GM23338 (cell line): ENCODE data around the gene BLTP3A.

Experiments
- CREB1 ChIP-seq: fragments of 250-450 bp; sonication (Bioruptor Pico); IDR thresholded peaks from 2 replicates; pipeline ENCODE4 v1.5.0; 2020; ENCODE audit warnings: low read depth, mild to moderate bottlenecking, moderate library complexity
- EZH2 ChIP-seq: fragments of 200-600 bp; sonication (generic); IDR thresholded peaks from one replicate; pipeline ENCODE4 v1.8.0; 2017; ENCODE audit warnings: antibody characterized with exemption, mild to moderate bottlenecking, low read depth; ENCODE audit not compliant: unreplicated experiment
- EZH2phosphoT487 ChIP-seq: fragments of 200-600 bp; sonication (generic); IDR thresholded peaks from one replicate; pipeline ENCODE4 v1.8.1; 2018; ENCODE audit warnings: antibody characterized with exemption; ENCODE audit not compliant: unreplicated experiment
- JUNB ChIP-seq: IDR thresholded peaks from one replicate; pipeline ENCODE4 v1.6.1; 2016; ENCODE audit warnings: antibody characterized with exemption; ENCODE audit not compliant: unreplicated experiment
- NANOG ChIP-seq: IDR thresholded peaks from 2 replicates; pipeline ENCODE4 v1.6.1; 2016; ENCODE audit warnings: antibody characterized with exemption, borderline replicate concordance
- POLR2AphosphoS5 ChIP-seq: IDR thresholded peaks from 2 replicates; pipeline ENCODE4 v1.6.1; 2016; ENCODE audit warnings: antibody characterized with exemption, low read depth
- STAT1 ChIP-seq: IDR thresholded peaks from one replicate; pipeline ENCODE4 v1.6.1; 2016; ENCODE audit warnings: antibody characterized with exemption; ENCODE audit not compliant: unreplicated experiment
- ZNF114 ChIP-seq: fragments of 250-450 bp; sonication (Bioruptor Pico); IDR thresholded peaks from 2 replicates; pipeline ENCODE4 v1.5.0; 2020; ENCODE audit warnings: mild to moderate bottlenecking, moderate library complexity
- ZNF331 ChIP-seq: fragments of 250-450 bp; sonication (Bioruptor Pico); IDR thresholded peaks from 2 replicates; pipeline ENCODE4 v1.5.0; 2020; ENCODE audit warnings: low read depth, mild to moderate bottlenecking, moderate library complexity
- TF ChIP-seq, protein P1 (sequence below), 2 experiments: fragments of 200-600 bp in 1 of 2; sonication (generic) in 1 of 2; conservative IDR thresholded peaks; 2 replicates each; pipeline versions ENCODE4 v1.5.1 to v1.6.1; 2016 to 2017; ENCODE audit warnings: antibody characterized with exemption in 2 of 2, low read depth in 2 of 2, mild to moderate bottlenecking in 2 of 2, moderate library complexity in 1 of 2
- TF ChIP-seq, protein P2 (sequence below): IDR thresholded peaks from one replicate; pipeline ENCODE4 v1.6.1; 2018; ENCODE audit warnings: antibody characterized with exemption; ENCODE audit not compliant: unreplicated experiment
- TF ChIP-seq, protein P3 (sequence below): IDR thresholded peaks from 2 replicates; pipeline ENCODE4 v1.6.1; 2016; ENCODE audit warnings: antibody characterized with exemption
- TF ChIP-seq, protein P4 (sequence below): fragments of 250-450 bp; sonication (Bioruptor Pico); IDR thresholded peaks from 2 replicates; pipeline ENCODE4 v1.5.0; 2020; ENCODE audit warnings: mild to moderate bottlenecking, moderate library complexity

DNA sequence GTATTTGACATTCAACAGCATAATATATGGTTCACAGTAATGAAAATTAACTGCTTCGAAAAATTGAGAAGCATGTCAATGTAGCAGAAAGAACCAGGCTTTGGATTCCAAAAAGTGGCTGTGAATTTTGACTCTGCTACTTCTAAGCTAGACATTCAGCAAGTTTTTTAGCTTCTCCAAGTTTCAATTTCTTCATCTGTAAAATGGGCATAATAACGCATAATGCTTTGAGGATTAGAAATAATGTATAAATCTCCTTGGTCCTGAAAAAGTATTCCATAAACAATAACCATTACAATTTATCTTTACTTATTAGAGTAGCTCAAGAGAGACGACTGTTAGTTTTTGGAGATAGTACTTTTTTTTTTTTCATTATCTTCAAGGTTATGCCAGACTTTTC, 7.7 kb downstream of the BLTP3A start:
- TF ChIP-seq, protein P1, sequence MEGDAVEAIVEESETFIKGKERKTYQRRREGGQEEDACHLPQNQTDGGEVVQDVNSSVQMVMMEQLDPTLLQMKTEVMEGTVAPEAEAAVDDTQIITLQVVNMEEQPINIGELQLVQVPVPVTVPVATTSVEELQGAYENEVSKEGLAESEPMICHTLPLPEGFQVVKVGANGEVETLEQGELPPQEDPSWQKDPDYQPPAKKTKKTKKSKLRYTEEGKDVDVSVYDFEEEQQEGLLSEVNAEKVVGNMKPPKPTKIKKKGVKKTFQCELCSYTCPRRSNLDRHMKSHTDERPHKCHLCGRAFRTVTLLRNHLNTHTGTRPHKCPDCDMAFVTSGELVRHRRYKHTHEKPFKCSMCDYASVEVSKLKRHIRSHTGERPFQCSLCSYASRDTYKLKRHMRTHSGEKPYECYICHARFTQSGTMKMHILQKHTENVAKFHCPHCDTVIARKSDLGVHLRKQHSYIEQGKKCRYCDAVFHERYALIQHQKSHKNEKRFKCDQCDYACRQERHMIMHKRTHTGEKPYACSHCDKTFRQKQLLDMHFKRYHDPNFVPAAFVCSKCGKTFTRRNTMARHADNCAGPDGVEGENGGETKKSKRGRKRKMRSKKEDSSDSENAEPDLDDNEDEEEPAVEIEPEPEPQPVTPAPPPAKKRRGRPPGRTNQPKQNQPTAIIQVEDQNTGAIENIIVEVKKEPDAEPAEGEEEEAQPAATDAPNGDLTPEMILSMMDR (conservative IDR thresholded peaks at IDR 0.05; ENCODE audit: low read depth in 2 of 2), result no peak
- TF ChIP-seq CREB1 (CRISPR knock-in tag) (no peak), POLR2AphosphoS5 (no peak), NANOG (no peak), JUNB (no peak), EZH2 (no peak), STAT1 (no peak), EZH2phosphoT487 (no peak), ZNF114 (CRISPR knock-in tag) (no peak), ZNF331 (CRISPR knock-in tag) (no peak)
- TF ChIP-seq, protein P2, sequence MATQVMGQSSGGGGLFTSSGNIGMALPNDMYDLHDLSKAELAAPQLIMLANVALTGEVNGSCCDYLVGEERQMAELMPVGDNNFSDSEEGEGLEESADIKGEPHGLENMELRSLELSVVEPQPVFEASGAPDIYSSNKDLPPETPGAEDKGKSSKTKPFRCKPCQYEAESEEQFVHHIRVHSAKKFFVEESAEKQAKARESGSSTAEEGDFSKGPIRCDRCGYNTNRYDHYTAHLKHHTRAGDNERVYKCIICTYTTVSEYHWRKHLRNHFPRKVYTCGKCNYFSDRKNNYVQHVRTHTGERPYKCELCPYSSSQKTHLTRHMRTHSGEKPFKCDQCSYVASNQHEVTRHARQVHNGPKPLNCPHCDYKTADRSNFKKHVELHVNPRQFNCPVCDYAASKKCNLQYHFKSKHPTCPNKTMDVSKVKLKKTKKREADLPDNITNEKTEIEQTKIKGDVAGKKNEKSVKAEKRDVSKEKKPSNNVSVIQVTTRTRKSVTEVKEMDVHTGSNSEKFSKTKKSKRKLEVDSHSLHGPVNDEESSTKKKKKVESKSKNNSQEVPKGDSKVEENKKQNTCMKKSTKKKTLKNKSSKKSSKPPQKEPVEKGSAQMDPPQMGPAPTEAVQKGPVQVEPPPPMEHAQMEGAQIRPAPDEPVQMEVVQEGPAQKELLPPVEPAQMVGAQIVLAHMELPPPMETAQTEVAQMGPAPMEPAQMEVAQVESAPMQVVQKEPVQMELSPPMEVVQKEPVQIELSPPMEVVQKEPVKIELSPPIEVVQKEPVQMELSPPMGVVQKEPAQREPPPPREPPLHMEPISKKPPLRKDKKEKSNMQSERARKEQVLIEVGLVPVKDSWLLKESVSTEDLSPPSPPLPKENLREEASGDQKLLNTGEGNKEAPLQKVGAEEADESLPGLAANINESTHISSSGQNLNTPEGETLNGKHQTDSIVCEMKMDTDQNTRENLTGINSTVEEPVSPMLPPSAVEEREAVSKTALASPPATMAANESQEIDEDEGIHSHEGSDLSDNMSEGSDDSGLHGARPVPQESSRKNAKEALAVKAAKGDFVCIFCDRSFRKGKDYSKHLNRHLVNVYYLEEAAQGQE, result no peak
- TF ChIP-seq, protein P3, sequence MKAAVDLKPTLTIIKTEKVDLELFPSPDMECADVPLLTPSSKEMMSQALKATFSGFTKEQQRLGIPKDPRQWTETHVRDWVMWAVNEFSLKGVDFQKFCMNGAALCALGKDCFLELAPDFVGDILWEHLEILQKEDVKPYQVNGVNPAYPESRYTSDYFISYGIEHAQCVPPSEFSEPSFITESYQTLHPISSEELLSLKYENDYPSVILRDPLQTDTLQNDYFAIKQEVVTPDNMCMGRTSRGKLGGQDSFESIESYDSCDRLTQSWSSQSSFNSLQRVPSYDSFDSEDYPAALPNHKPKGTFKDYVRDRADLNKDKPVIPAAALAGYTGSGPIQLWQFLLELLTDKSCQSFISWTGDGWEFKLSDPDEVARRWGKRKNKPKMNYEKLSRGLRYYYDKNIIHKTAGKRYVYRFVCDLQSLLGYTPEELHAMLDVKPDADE, result no peak
- TF ChIP-seq, protein P4, sequence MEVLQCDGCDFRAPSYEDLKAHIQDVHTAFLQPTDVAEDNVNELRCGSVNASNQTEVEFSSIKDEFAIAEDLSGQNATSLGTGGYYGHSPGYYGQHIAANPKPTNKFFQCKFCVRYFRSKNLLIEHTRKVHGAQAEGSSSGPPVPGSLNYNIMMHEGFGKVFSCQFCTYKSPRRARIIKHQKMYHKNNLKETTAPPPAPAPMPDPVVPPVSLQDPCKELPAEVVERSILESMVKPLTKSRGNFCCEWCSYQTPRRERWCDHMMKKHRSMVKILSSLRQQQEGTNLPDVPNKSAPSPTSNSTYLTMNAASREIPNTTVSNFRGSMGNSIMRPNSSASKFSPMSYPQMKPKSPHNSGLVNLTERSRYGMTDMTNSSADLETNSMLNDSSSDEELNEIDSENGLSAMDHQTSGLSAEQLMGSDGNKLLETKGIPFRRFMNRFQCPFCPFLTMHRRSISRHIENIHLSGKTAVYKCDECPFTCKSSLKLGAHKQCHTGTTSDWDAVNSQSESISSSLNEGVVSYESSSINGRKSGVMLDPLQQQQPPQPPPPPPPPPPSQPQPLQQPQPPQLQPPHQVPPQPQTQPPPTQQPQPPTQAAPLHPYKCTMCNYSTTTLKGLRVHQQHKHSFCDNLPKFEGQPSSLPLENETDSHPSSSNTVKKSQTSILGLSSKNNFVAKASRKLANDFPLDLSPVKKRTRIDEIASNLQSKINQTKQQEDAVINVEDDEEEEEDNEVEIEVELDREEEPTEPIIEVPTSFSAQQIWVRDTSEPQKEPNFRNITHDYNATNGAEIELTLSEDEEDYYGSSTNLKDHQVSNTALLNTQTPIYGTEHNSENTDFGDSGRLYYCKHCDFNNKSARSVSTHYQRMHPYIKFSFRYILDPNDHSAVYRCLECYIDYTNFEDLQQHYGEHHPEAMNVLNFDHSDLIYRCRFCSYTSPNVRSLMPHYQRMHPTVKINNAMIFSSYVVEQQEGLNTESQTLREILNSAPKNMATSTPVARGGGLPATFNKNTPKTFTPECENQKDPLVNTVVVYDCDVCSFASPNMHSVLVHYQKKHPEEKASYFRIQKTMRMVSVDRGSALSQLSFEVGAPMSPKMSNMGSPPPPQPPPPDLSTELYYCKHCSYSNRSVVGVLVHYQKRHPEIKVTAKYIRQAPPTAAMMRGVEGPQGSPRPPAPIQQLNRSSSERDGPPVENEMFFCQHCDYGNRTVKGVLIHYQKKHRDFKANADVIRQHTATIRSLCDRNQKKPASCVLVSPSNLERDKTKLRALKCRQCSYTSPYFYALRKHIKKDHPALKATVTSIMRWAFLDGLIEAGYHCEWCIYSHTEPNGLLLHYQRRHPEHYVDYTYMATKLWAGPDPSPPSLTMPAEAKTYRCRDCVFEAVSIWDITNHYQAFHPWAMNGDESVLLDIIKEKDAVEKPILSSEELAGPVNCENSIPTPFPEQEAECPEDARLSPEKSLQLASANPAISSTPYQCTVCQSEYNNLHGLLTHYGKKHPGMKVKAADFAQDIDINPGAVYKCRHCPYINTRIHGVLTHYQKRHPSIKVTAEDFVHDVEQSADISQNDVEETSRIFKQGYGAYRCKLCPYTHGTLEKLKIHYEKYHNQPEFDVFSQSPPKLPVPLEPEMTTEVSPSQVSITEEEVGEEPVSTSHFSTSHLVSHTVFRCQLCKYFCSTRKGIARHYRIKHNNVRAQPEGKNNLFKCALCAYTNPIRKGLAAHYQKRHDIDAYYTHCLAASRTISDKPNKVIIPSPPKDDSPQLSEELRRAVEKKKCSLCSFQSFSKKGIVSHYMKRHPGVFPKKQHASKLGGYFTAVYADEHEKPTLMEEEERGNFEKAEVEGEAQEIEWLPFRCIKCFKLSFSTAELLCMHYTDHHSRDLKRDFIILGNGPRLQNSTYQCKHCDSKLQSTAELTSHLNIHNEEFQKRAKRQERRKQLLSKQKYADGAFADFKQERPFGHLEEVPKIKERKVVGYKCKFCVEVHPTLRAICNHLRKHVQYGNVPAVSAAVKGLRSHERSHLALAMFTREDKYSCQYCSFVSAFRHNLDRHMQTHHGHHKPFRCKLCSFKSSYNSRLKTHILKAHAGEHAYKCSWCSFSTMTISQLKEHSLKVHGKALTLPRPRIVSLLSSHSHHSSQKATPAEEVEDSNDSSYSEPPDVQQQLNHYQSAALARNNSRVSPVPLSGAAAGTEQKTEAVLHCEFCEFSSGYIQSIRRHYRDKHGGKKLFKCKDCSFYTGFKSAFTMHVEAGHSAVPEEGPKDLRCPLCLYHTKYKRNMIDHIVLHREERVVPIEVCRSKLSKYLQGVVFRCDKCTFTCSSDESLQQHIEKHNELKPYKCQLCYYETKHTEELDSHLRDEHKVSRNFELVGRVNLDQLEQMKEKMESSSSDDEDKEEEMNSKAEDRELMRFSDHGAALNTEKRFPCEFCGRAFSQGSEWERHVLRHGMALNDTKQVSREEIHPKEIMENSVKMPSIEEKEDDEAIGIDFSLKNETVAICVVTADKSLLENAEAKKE, result no peak
